HUDEP-2 (cell line): ENCODE data around the gene MAD1L1.

Experiments
- DNase-seq, 76 experiments: peaks; one replicate each; lab custom pipeline; 2025; ENCODE audit not compliant: unreplicated experiment in 76 of 76; lab: John Stamatoyannopoulos, UW

MAD1L1 gene

GRCh38 chr7:1897861-1898627 is 334.7 kb downstream of the MAD1L1 start:
- DNase-seq, result no peak

- DNase-seq, result no peak
These were observed 335.5 kb downstream of the MAD1L1 start for GRCh38 chr7:1897076-1897860.

GRCh38 chr7:1895664-1896515 is 336.9 kb downstream of the MAD1L1 start:
- no peak for DNase-seq

GRCh38 chr7:1894906-1895663 is 337.7 kb downstream of the MAD1L1 start:
- no peak for DNase-seq

GRCh38 chr7:1894313-1894900 is 338.3 kb downstream of the MAD1L1 start:
- DNase-seq, result no peak

GRCh38 chr7:1893451-1893850 is 339.3 kb downstream of the MAD1L1 start:
- DNase-seq, result no peak

- no peak for DNase-seq
These were observed 339.7 kb downstream of the MAD1L1 start for GRCh38 chr7:1893036-1893435.

- no peak for DNase-seq
These were observed 340.5 kb downstream of the MAD1L1 start for GRCh38 chr7:1892011-1892965.

GRCh38 chr7:1890289-1891235 is 342.2 kb downstream of the MAD1L1 start:
- DNase-seq, result peak in 25 of 76 experiments; percentile 10 to 55 (median 22)

GRCh38 chr7:1889556-1890181 is 343.1 kb downstream of the MAD1L1 start:
- DNase-seq, result no peak

- no peak for DNase-seq
These were observed 343.7 kb downstream of the MAD1L1 start for GRCh38 chr7:1889091-1889490.

- no peak for DNase-seq
These were observed 344.3 kb downstream of the MAD1L1 start for GRCh38 chr7:1888425-1888824.

- no peak for DNase-seq
These were observed 345.5 kb downstream of the MAD1L1 start for GRCh38 chr7:1887251-1887650.

- no peak for DNase-seq
These were observed 346.2 kb downstream of the MAD1L1 start for GRCh38 chr7:1886361-1887064.

GRCh38 chr7:1885465-1886226 is 347.1 kb downstream of the MAD1L1 start:
- DNase-seq, result no peak
